Measurements from ENCODE around the gene FASTKD3. TPM values are rescaled to one million over a fixed set of nuclear protein-coding genes. Genes with fewer than 3 reads are reported as not detected.
A peak's percentile ranks its signal among the peaks of the same experiment; 100 is the strongest.

Gene FASTKD3
- total RNA-seq, 1 donor from 2014 or later: 18.6 TPM

DNA sequence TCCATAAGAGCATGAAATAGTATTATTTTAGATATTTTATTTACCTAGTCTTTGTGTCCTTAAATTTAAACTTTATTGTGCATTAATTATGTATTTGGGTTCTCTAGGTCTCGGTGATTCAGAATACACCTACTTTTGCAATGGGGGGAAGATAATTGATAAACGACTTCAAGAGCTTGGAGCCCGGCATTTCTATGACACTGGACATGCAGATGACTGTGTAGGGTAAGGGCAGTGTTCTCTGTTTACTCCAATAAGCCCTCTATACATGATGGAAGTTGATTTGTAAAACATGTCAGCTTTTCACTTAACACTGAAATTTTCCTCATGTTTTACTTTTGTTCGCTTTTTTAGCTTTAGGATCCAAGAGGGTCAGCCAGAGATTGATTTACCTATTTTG lies 6.3 kb upstream of the FASTKD3 start:
- H3K36me3 Mint-ChIP-seq (ENCODE audit: low read depth): peaks cover 64% of the 10 kb centered on the region
- intact Hi-C loops (cut with micrococcal nuclease): loop anchor here (10.0 kb wide), 2 partner anchors 580 to 1380 kb away; no protein-coding TSS in a partner anchor

DNA sequence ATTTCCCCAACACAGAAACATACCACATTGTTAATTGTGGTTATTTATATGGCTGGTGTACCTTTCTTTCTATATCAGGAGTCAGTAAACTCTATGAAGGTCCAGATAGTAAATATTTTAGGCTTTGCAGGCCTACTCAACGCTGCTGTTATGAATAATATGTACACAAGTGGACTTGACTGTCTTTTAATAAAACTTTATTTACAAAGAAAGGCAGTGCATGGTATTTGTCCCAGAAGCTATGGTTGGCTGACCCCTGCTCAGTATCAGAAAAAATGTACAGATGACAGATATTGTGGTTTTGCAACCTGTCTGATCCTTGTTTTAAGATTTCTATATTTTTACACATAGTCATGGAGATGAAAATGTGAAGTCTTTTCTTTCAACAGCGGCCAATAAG lies 5.8 kb upstream of the FASTKD3 start:
- intact Hi-C loops (cut with micrococcal nuclease): loop anchor here (10.0 kb wide), 2 partner anchors 580 to 1380 kb away; no protein-coding TSS in a partner anchor
- Mint-ChIP-seq H3K4me3 (no peak overlapping the region), H3K27me3 (ENCODE audit: insufficient read depth) (no peaks in the 10 kb centered on the region)

More for the DNA sequence above, 6.3 kb upstream of the FASTKD3 start:
- no peak overlapping the region for H3K4me3 Mint-ChIP-seq
- H3K9me3 Mint-ChIP-seq: no peaks in the 10 kb centered on the region
- H3K4me1 Mint-ChIP-seq (ENCODE audit: low read depth): peaks cover 76% of the 10 kb centered on the region
- no peak for DNase-seq (ENCODE audit: low spot score)
- H3K27ac Mint-ChIP-seq: no peak overlapping the region
- no peaks in the 10 kb centered on the region for H3K27me3 Mint-ChIP-seq (ENCODE audit: insufficient read depth)

DNA sequence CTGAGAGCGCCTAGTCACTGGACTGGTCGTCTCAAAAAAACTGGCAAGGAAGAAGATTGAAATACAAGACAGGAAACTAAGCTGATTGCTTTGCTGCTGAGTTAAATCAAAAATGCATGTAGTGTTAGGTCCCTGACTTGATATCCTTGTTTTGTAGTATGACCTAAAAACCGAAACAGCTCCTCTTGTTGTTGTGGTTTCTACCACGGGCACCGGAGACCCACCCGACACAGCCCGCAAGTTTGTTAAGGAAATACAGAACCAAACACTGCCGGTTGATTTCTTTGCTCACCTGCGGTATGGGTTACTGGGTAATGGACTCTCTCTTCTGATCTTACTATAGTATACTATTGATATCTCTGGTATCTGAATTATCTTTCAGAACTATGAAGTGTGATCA lies 4.4 kb upstream of the FASTKD3 start:
- intact Hi-C loops (cut with micrococcal nuclease): loop anchor here (10.0 kb wide), 2 partner anchors 582 to 1378 kb away; no protein-coding TSS in a partner anchor
- H3K27me3 Mint-ChIP-seq (ENCODE audit: insufficient read depth): no peaks in the 10 kb centered on the region
- peak overlapping the region; percentile 49 for H3K27ac Mint-ChIP-seq
- peak overlapping the region; percentile 55 for H3K4me3 Mint-ChIP-seq
- peaks cover 73% of the 10 kb centered on the region for H3K4me1 Mint-ChIP-seq (ENCODE audit: low read depth)
- H3K36me3 Mint-ChIP-seq (ENCODE audit: low read depth): peaks cover 61% of the 10 kb centered on the region
- DNase-seq (ENCODE audit: low spot score): no peak
- H3K9me3 Mint-ChIP-seq: no peaks in the 10 kb centered on the region

More for the DNA sequence above, 5.8 kb upstream of the FASTKD3 start:
- H3K36me3 Mint-ChIP-seq (ENCODE audit: low read depth): peaks cover 66% of the 10 kb centered on the region
- no peak overlapping the region for H3K27ac Mint-ChIP-seq
- no peak for DNase-seq (ENCODE audit: low spot score)
- H3K9me3 Mint-ChIP-seq: no peaks in the 10 kb centered on the region
- peaks cover 82% of the 10 kb centered on the region for H3K4me1 Mint-ChIP-seq (ENCODE audit: low read depth)

DNA sequence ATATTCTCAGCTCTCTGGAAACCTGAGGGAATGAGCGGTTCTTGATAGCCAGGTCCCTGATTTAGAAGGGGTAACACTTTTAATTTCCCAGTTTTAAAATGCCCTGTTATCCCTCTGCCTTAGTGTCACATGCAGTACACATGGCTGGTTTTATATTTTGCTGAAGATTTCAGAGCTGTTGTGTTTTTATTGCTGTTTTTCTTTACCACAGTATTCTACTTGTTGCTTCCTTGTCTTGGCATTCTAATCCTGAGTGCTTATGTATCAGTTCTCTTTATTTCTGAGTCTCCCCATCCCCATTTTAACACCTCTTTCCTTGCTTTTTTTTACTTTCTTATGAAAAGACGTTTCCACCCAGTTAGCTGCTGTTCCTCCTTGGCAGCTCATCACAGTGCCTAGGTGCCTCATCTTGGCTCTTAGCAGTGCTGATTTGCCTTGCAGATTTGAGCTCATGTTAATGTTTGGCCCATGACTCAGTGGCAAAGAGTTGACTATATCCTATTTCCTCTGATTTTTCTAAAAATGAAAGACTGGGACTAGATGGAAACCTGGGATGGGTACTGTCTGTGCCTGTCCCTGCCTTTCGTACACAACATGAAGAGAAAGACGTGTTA lies 3.8 kb upstream of the FASTKD3 start:
- Mint-ChIP-seq H3K4me1 (ENCODE audit: low read depth) (peaks cover 73% of the 10 kb centered on the region), H3K27ac (peak overlapping the region; percentile 49), H3K36me3 (ENCODE audit: low read depth) (peaks cover 56% of the 10 kb centered on the region), H3K27me3 (ENCODE audit: insufficient read depth) (no peaks in the 10 kb centered on the region), H3K4me3 (peak overlapping the region; percentile 55), H3K9me3 (no peaks in the 10 kb centered on the region)
- no peak for DNase-seq (ENCODE audit: low spot score)
- intact Hi-C loops (cut with micrococcal nuclease): loop anchor here (10.0 kb wide), 2 partner anchors 582 to 1378 kb away; no protein-coding TSS in a partner anchor

DNA sequence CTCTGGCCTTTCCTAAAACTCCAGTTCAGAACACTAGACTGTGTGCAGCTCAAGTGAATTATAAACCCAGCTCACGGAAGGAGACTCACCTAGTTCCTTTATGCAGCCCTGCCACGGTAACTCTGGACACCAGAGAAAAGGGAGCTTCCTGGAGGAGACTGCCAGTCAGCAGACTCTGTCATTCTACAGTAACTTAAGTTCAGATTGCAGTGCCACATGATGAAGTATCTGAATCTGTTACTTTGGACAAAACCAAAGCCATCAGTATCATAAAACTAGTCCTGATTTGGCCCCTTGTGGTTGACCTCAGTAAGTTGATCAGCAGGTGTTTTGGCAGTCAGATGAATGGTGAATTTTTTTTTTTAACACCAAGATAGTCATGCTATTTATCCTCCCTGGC lies 2.8 kb upstream of the FASTKD3 start:
- no peak for DNase-seq (ENCODE audit: low spot score)
- Mint-ChIP-seq H3K36me3 (ENCODE audit: low read depth) (peaks cover 54% of the 10 kb centered on the region), H3K4me3 (peak overlapping the region; percentile 40), H3K9me3 (no peaks in the 10 kb centered on the region), H3K27me3 (ENCODE audit: insufficient read depth) (no peaks in the 10 kb centered on the region), H3K27ac (no peak overlapping the region), H3K4me1 (ENCODE audit: low read depth) (peaks cover 72% of the 10 kb centered on the region)
- intact Hi-C loops (cut with micrococcal nuclease): loop anchor here (10.0 kb wide), 2 partner anchors 583 to 1377 kb away; no protein-coding TSS in a partner anchor

DNA sequence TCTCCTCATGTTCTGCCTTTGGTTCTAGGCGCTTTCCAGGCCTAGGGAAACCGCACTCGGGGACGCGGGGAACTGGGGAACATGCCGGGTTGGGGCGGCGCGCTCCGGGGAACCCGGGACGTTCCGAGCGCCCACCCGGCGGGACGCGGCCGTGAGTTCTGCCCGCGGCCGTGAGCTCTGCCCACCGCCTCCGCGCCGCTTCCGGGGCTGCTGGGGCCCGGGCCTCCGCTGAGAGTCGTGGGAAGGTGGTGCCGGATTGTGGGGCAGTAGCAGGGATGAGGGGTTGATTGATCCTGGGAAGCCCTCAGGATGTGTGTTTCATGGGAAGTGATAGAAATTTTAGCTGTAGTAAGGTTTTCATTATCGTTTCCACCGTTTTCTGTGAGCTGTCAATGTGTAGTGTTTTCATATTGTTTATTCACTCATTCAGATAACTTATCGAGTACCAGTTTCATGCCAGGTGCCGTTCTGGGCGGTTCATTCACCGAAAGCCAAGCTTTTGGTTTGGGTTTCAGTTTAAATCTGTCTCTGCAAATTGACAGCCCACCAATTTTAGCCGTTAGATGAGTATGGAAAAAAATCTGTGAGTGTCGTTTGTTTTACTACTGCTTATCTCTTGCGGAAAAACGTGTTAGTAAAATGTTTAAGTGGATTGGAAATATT lies 774 bp upstream of the FASTKD3 start:
- Mint-ChIP-seq H3K9me3 (no peaks in the 10 kb centered on the region), H3K4me1 (ENCODE audit: low read depth) (peaks cover 77% of the 10 kb centered on the region), H3K27me3 (ENCODE audit: insufficient read depth) (no peaks in the 10 kb centered on the region), H3K27ac (peak overlapping the region; percentile 89), H3K4me3 (peak overlapping the region; percentile 93), H3K36me3 (ENCODE audit: low read depth) (peaks cover 50% of the 10 kb centered on the region)
- DNase-seq (ENCODE audit: low spot score): peak; percentile 30
- intact Hi-C loops (cut with micrococcal nuclease): loop anchor here (1.0 to 10.0 kb wide), 7 partner anchors 9 to 1492 kb away; partner anchors contain the start of genes MED10, NSUN2, SRD5A1 and TENT4A

DNA sequence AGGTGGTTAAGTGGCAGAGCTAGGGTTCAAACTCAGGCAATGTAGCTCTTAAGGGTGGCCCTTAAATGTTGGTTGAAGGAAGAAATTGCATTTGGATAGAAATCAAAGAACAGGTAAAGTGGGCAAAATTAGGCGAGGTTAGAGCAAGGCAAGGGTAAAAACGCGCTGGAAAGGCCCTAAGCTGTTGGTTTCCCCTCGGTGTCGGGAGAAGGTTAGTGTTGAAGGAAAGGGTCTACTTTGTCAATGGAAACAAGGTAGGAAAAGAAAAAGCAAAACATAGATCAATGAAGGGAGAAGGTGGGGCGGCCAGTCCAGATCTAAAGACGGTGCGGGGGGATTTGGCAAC lies 431 bp downstream of the FASTKD3 start:
- H3K36me3 Mint-ChIP-seq (ENCODE audit: low read depth): peaks cover 44% of the 10 kb centered on the region
- intact Hi-C loops (cut with micrococcal nuclease): loop anchor here (1.0 to 5.0 kb wide), 5 partner anchors 10 to 1491 kb away; partner anchors contain the start of genes MED10, NSUN2, SRD5A1 and TENT4A
- peaks cover 68% of the 10 kb centered on the region for H3K4me1 Mint-ChIP-seq (ENCODE audit: low read depth)

DNA sequence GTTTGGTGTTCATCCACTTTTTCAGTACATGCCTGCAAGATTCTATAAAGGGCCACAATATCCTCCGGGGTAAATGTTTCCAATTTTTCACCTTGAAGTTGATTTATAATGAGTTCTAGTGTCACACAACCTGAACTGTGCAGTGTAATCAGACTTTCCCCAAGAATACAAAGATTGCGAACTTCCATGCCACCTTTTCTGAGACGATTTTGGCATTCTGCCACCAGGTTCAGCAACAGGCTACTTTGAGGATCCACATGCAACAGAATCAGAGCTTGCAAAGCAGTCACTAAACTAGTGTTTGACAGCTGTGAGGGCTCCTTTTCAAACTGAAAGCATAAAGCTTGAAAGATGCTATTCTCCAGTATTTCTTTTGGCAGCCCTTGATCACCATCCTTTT lies 1.6 kb downstream of the FASTKD3 start:
- Mint-ChIP-seq H3K9me3 (no peaks in the 10 kb centered on the region), H3K36me3 (ENCODE audit: low read depth) (peaks cover 44% of the 10 kb centered on the region), H3K27ac (no peak overlapping the region), H3K4me1 (ENCODE audit: low read depth) (peaks cover 58% of the 10 kb centered on the region), H3K4me3 (peak overlapping the region; percentile 97), H3K27me3 (ENCODE audit: insufficient read depth) (no peaks in the 10 kb centered on the region)
- intact Hi-C loops (cut with micrococcal nuclease): loop anchor here (5.0 kb wide), 3 partner anchors 1155 to 1490 kb away; partner anchors contain the start of genes MED10, NSUN2, SRD5A1 and TENT4A
- DNase-seq (ENCODE audit: low spot score): no peak

More for the DNA sequence above, 431 bp downstream of the FASTKD3 start:
- Mint-ChIP-seq H3K27me3 (ENCODE audit: insufficient read depth) (no peaks in the 10 kb centered on the region), H3K4me3 (peak overlapping the region; percentile 97), H3K27ac (peak overlapping the region; percentile 88), H3K9me3 (no peaks in the 10 kb centered on the region)
- DNase-seq (ENCODE audit: low spot score): no peak

DNA sequence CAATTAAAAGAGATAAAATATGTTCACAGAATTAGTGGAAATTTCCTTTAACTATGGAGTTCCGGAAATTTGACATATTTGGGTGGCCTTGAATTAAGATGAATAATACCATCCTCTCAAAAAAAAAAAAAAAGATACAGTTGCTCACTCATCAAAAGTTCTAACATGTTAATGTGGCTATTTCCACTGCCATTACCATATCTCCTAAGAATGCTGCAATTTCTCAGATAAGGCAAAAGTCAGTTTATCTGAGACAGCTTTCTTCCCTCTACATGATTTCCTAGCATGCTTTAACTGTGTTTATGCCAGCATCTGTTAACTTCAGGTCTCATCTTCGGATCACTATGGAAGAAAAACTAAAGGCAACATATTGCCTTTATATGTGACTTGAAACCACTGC lies 2.6 kb downstream of the FASTKD3 start:
- H3K9me3 Mint-ChIP-seq: no peaks in the 10 kb centered on the region
- H3K36me3 Mint-ChIP-seq (ENCODE audit: low read depth): peaks cover 47% of the 10 kb centered on the region
- intact Hi-C loops (cut with micrococcal nuclease): loop anchor here (5.0 kb wide), 3 partner anchors 1154 to 1489 kb away; partner anchors contain the start of genes MED10, NSUN2, SRD5A1 and TENT4A
- peaks cover 47% of the 10 kb centered on the region for H3K4me1 Mint-ChIP-seq (ENCODE audit: low read depth)
- H3K27me3 Mint-ChIP-seq (ENCODE audit: insufficient read depth): no peaks in the 10 kb centered on the region
- H3K27ac Mint-ChIP-seq: no peak overlapping the region
- no peak for DNase-seq (ENCODE audit: low spot score)
- H3K4me3 Mint-ChIP-seq: no peak overlapping the region

DNA sequence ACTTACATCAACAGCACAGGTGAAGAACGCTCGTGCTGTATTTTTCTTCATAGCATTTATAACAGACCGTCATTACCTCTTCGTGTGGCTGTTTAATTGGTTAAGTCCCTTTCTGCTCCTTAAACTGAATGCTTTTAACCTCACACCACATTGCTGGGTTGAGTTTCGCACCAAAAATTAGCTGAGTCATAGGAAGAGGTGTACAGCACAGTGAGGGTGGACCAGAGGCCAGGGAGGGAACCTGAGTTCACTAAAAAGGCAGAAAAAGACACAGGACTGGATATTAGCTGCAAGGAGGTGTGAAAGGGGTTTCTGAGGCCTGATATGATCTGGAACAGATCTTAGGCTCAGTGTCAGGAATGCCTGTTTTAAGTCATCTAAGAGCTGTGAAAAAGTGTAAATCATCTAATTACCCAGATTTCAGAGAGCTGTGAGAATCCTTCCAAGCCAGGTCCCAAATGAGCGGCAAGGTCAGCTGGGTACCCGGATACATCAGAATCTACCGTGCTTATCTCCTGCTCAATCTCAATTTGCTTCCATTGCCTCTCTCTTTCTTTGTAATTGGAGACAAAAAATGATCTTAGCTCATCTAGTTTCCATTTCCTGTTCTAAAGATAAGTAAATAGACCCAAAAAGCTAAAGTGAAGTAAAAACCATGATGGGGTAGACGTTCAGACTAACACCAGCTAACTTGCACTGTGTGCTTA lies 10.8 kb downstream of the FASTKD3 start:
- no peak for DNase-seq (ENCODE audit: low spot score)
- Mint-ChIP-seq H3K36me3 (ENCODE audit: low read depth) (peaks cover 32% of the 10 kb centered on the region), H3K4me3 (peak overlapping the region; percentile 45), H3K4me1 (ENCODE audit: low read depth) (peaks cover 17% of the 10 kb centered on the region), H3K9me3 (peaks cover 2% of the 10 kb centered on the region), H3K27ac (peak overlapping the region; percentile 79), H3K27me3 (ENCODE audit: insufficient read depth) (no peaks in the 10 kb centered on the region)
- intact Hi-C loops (cut with micrococcal nuclease): loop anchor here (1.0 to 5.0 kb wide), 3 partner anchors 10 to 597 kb away; no protein-coding TSS in a partner anchor

DNA sequence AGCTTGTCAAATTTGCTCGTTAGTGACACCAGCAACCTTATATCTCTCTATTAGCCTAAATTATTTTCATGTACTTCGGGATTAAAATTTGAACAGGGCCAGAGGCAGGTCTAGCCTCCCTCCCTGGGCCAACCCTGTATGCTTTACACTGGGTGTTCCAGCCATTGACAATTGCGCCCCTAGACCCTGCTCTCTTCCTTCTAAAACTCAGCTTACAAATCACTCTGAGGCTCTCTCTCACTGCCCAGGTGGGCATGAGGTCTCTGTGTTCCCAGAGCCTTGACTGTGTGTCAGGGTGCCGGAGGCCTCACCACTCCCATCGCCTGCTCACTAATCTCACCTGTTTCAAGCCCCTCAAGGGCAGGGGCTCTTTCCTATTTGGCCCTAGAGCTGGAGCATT lies 11.5 kb downstream of the FASTKD3 start:
- peak overlapping the region; percentile 79 for H3K27ac Mint-ChIP-seq
- intact Hi-C loops (cut with micrococcal nuclease): loop anchor here (2.0 to 5.0 kb wide), 2 partner anchors 100 to 597 kb away; no protein-coding TSS in a partner anchor

DNA sequence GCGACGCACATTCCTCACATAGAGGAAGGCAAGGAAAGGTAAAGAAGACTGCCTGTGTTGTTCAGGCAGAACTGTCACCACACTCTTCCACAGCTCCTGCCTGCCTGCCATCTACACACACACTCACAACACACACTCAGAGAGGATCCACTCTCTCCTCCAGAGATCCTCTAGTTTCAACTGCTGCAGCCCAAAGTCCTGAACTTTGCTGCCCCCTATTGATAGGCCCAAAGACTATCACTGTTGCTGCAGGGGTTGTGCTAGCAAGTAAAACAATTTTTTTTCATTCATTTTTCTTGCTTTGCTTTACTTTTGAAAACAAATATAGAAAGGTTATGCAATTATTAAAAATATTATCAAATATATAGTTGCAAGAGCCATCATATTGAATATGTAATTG lies 12.0 kb downstream of the FASTKD3 start:
- intact Hi-C loops (cut with micrococcal nuclease): loop anchor here (2.0 to 5.0 kb wide), 2 partner anchors 100 to 596 kb away; no protein-coding TSS in a partner anchor
- peaks cover 24% of the 10 kb centered on the region for H3K36me3 Mint-ChIP-seq (ENCODE audit: low read depth)
- no peak overlapping the region for H3K27ac Mint-ChIP-seq
- H3K4me1 Mint-ChIP-seq (ENCODE audit: low read depth): peaks cover 26% of the 10 kb centered on the region
- peaks cover 4% of the 10 kb centered on the region for H3K9me3 Mint-ChIP-seq
- H3K4me3 Mint-ChIP-seq: no peak overlapping the region
- no peak for DNase-seq (ENCODE audit: low spot score)
- no peaks in the 10 kb centered on the region for H3K27me3 Mint-ChIP-seq (ENCODE audit: insufficient read depth)

More for the DNA sequence above, 11.5 kb downstream of the FASTKD3 start:
- H3K36me3 Mint-ChIP-seq (ENCODE audit: low read depth): peaks cover 26% of the 10 kb centered on the region
- peaks cover 21% of the 10 kb centered on the region for H3K4me1 Mint-ChIP-seq (ENCODE audit: low read depth)
- peaks cover 4% of the 10 kb centered on the region for H3K9me3 Mint-ChIP-seq
- no peak overlapping the region for H3K4me3 Mint-ChIP-seq
- DNase-seq (ENCODE audit: low spot score): no peak
- H3K27me3 Mint-ChIP-seq (ENCODE audit: insufficient read depth): no peaks in the 10 kb centered on the region

Data from activated T-helper 1 cell treated with anti-CD3 and anti-CD28 coated beads, Interleukin-12 subunit alpha, Interleukin-12 subunit beta, Interleukin-2, Interleukin-4 antibody, amounts not matched to agents 30 ng/mL and 10 ng/mL and 1 ng/mL, durations not matched to agents 14 hours and 24 hours and 36 hours (primary cell).